Trophoblast cell (in vitro differentiated cells and primary cell): ENCODE data around the gene HOMER1.
A peak's percentile ranks its signal among the peaks of the same experiment; 100 is the strongest.

Source experiments
- DNase-seq, 2 donors: peaks; one replicate each; pipeline ENCODE4 v3.0.0-alpha.2; 2016
- H2AFZ ChIP-seq: 2 replicates; pipeline ENCODE4 v1.6.1; 2013; ENCODE audit warnings: low read length, moderate library complexity, mild to moderate bottlenecking; ENCODE audit not compliant: insufficient read depth, poor library complexity
- H2AK5ac ChIP-seq: 2 replicates; pipeline ENCODE4 v1.6.1; 2013; ENCODE audit warnings: mild to moderate bottlenecking, low read length
- H2BK120ac ChIP-seq: 2 replicates; pipeline ENCODE4 v1.6.1; 2013; ENCODE audit warnings: low read length, mild to moderate bottlenecking, moderate library complexity; ENCODE audit not compliant: insufficient read depth, poor library complexity
- H2BK12ac ChIP-seq: 2 replicates; pipeline ENCODE4 v1.6.1; 2013; ENCODE audit warnings: mild to moderate bottlenecking, low read length, moderate library complexity
- H2BK5ac ChIP-seq: 2 replicates; pipeline ENCODE4 v1.6.1; 2013; ENCODE audit warnings: low read length, low read depth, moderate library complexity, mild to moderate bottlenecking; ENCODE audit not compliant: poor library complexity
- H3K14ac ChIP-seq: 2 replicates; pipeline ENCODE4 v1.6.1; 2013; ENCODE audit warnings: mild to moderate bottlenecking, low read length
- H3K18ac ChIP-seq: 2 replicates; pipeline ENCODE4 v1.6.1; 2013; ENCODE audit warnings: mild to moderate bottlenecking, low read length
- H3K23ac ChIP-seq: 2 replicates; pipeline ENCODE4 v1.6.1; 2013; ENCODE audit warnings: low read length
- H3K27ac ChIP-seq: 2 replicates; pipeline ENCODE4 v1.5.1; 2013; ENCODE audit warnings: low read depth, mild to moderate bottlenecking, inconsistent platforms, low read length, moderate library complexity
- H3K27me3 ChIP-seq: 2 replicates; pipeline ENCODE4 v1.6.1; 2013; ENCODE audit warnings: inconsistent platforms, mild to moderate bottlenecking, low read length, moderate library complexity; ENCODE audit not compliant: insufficient read depth
- H3K36me3 ChIP-seq, 2 experiments: 1 replicate in 1 of 2; 2 replicates in 1 of 2; pipeline ENCODE4 v1.6.1; 2013; ENCODE audit warnings: low read length in 2 of 2, mild to moderate bottlenecking in 2 of 2, moderate library complexity in 1 of 2; ENCODE audit not compliant: insufficient read depth in 2 of 2, control insufficient read depth in 1 of 2
- H3K4ac ChIP-seq: 2 replicates; pipeline ENCODE4 v1.6.1; 2013; ENCODE audit warnings: low read depth, mild to moderate bottlenecking, low read length, moderate library complexity
- H3K4me1 ChIP-seq, 2 experiments: 1 replicate in 1 of 2; 2 replicates in 1 of 2; pipeline ENCODE4 v1.6.1; 2013; ENCODE audit warnings: low read length in 2 of 2, mild to moderate bottlenecking in 2 of 2, moderate library complexity in 1 of 2; ENCODE audit not compliant: insufficient read depth in 2 of 2, control insufficient read depth in 1 of 2
- H3K4me2 ChIP-seq: 2 replicates; pipeline ENCODE4 v1.6.1; 2013; ENCODE audit warnings: inconsistent platforms, mild to moderate bottlenecking, low read length, moderate library complexity
- H3K4me3 ChIP-seq: 2 replicates; pipeline ENCODE4 v1.5.1; 2013; ENCODE audit warnings: mild to moderate bottlenecking, low read depth, low read length, inconsistent platforms
- H3K79me1 ChIP-seq: one replicate; pipeline ENCODE4 v1.6.1; 2013; ENCODE audit warnings: low read length
- H3K79me2 ChIP-seq: 2 replicates; pipeline ENCODE4 v1.6.1; 2013; ENCODE audit warnings: low read length, mild to moderate bottlenecking; ENCODE audit not compliant: control insufficient read depth, insufficient read depth, poor library complexity
- H3K9ac ChIP-seq: 2 replicates; pipeline ENCODE4 v1.6.1; 2013; ENCODE audit warnings: mild to moderate bottlenecking, low read length
- H3K9me3 ChIP-seq: 2 replicates; pipeline ENCODE4 v1.6.1; 2013; ENCODE audit warnings: low read depth, mild to moderate bottlenecking, control low read depth, inconsistent platforms, low read length; ENCODE audit not compliant: insufficient read depth
- H4K12ac ChIP-seq: 2 replicates; pipeline ENCODE4 v1.6.1; 2013; ENCODE audit warnings: low read depth, mild to moderate bottlenecking, low read length, moderate library complexity
- H4K8ac ChIP-seq: 2 replicates; pipeline ENCODE4 v1.6.1; 2013; ENCODE audit warnings: low read depth, mild to moderate bottlenecking, low read length, moderate library complexity
- H4K91ac ChIP-seq: one replicate; pipeline ENCODE4 v1.6.1; 2013; ENCODE audit warnings: low read depth, mild to moderate bottlenecking, low read length, moderate library complexity
- WGBS: extraction: QIAGEN DNeasy Blood & Tissue Kit; methylation state at CpG from one replicate; pipeline ENCODE4 v1.1.7; 2013; ENCODE audit warnings: missing lambda C conversion rate; ENCODE audit not compliant: insufficient read length, insufficient coverage; ENCODE audit errors: extremely low coverage; 5-methylcytosine and 5-hydroxymethylcytosine counted together

HOMER1 gene

GRCh38 chr5:79474367-79475151, 39.4 kb downstream of the HOMER1 start:
- no peak overlapping the region for H3K4me3 ChIP-seq
- H2AK5ac ChIP-seq = no peak overlapping the region
- no peak overlapping the region for H4K8ac ChIP-seq
- H3K9ac ChIP-seq = no peak overlapping the region
- no peak overlapping the region for H2BK120ac ChIP-seq
- no peak overlapping the region for H2AFZ ChIP-seq
- H3K4ac ChIP-seq = no peak overlapping the region
- no peak overlapping the region for H3K27ac ChIP-seq
- H3K14ac ChIP-seq = no peak overlapping the region
- H2BK12ac ChIP-seq = no peak overlapping the region
- H3K36me3 ChIP-seq = no peaks in the 10 kb centered on the region
- no peaks in the 10 kb centered on the region for H3K79me1 ChIP-seq
- H3K27me3 ChIP-seq = no peaks in the 10 kb centered on the region
- H4K12ac ChIP-seq = no peak overlapping the region
- no peaks in the 10 kb centered on the region for H3K79me2 ChIP-seq
- no peak overlapping the region for H4K91ac ChIP-seq
- H2BK5ac ChIP-seq = no peak overlapping the region
- no peak overlapping the region for H3K18ac ChIP-seq
- H3K4me1 ChIP-seq = no peaks in the 10 kb centered on the region
- H3K9me3 ChIP-seq = no peaks in the 10 kb centered on the region
- H3K4me2 ChIP-seq = no peak overlapping the region
- DNase-seq = no peak
- no peak overlapping the region for H3K23ac ChIP-seq

- no peak overlapping the region for H2BK5ac ChIP-seq
- no CpG with 5 or more reads among the region's 1 CpG for WGBS
- H4K12ac ChIP-seq = no peak overlapping the region
- H3K9ac ChIP-seq = no peak overlapping the region
- H2AK5ac ChIP-seq = no peak overlapping the region
- no peak overlapping the region for H4K91ac ChIP-seq
- no peak overlapping the region for H3K23ac ChIP-seq
- H3K18ac ChIP-seq = no peak overlapping the region
- no peak overlapping the region for H2BK12ac ChIP-seq
- no peaks in the 10 kb centered on the region for H3K36me3 ChIP-seq
- H3K9me3 ChIP-seq = no peaks in the 10 kb centered on the region
- DNase-seq = peak in 1 of 2 donors; percentile 30
- H3K27ac ChIP-seq = no peak overlapping the region
- no peaks in the 10 kb centered on the region for H3K4me1 ChIP-seq
- H3K4me2 ChIP-seq = no peak overlapping the region
- H3K79me1 ChIP-seq = no peaks in the 10 kb centered on the region
- H3K4ac ChIP-seq = no peak overlapping the region
- no peak overlapping the region for H2AFZ ChIP-seq
- no peak overlapping the region for H4K8ac ChIP-seq
- no peak overlapping the region for H2BK120ac ChIP-seq
- H3K4me3 ChIP-seq = no peak overlapping the region
- no peaks in the 10 kb centered on the region for H3K79me2 ChIP-seq
- H3K27me3 ChIP-seq = no peaks in the 10 kb centered on the region
- H3K14ac ChIP-seq = no peak overlapping the region
These were observed 42.4 kb downstream of the HOMER1 start for GRCh38 chr5:79471556-79471955.

- Histone ChIP-seq H2AFZ (no peak overlapping the region), H3K79me2 (no peaks in the 10 kb centered on the region), H3K23ac (no peak overlapping the region), H4K8ac (no peak overlapping the region), H3K27ac (no peak overlapping the region), H2BK5ac (no peak overlapping the region), H3K4me3 (no peak overlapping the region), H2BK12ac (no peak overlapping the region), H3K4me2 (no peak overlapping the region), H3K4me1 (no peaks in the 10 kb centered on the region), H3K4ac (no peak overlapping the region), H2AK5ac (no peak overlapping the region), H3K79me1 (no peaks in the 10 kb centered on the region), H2BK120ac (no peak overlapping the region), H3K27me3 (no peaks in the 10 kb centered on the region), H4K12ac (no peak overlapping the region), H3K9me3 (no peaks in the 10 kb centered on the region), H3K14ac (no peak overlapping the region), H3K18ac (no peak overlapping the region), H4K91ac (no peak overlapping the region), H3K36me3 (no peaks in the 10 kb centered on the region), H3K9ac (no peak overlapping the region)
- peak in 1 of 2 donors; percentile 57 for DNase-seq
- WGBS = no CpG with 5 or more reads among the region's 6 CpGs
These were observed 49.1 kb downstream of the HOMER1 start for GRCh38 chr5:79464695-79465332.

GRCh38 chr5:79464278-79464677, 49.7 kb downstream of the HOMER1 start:
- no CpG with 5 or more reads among the region's 3 CpGs for whole genome bisulfite sequencing
- H3K79me1 ChIP-seq = no peaks in the 10 kb centered on the region

More at GRCh38 chr5:79464278-79464677, 49.7 kb downstream of the HOMER1 start:
- H3K4me1 ChIP-seq = no peaks in the 10 kb centered on the region
- H2BK5ac ChIP-seq = no peak overlapping the region
- H3K14ac ChIP-seq = no peak overlapping the region
- no peak overlapping the region for H3K4me2 ChIP-seq
- no peak overlapping the region for H3K27ac ChIP-seq
- no peak overlapping the region for H2BK120ac ChIP-seq
- no peak overlapping the region for H3K18ac ChIP-seq
- H3K4ac ChIP-seq = no peak overlapping the region
- DNase-seq = no peak
- H3K9ac ChIP-seq = no peak overlapping the region
- no peaks in the 10 kb centered on the region for H3K27me3 ChIP-seq
- H4K8ac ChIP-seq = no peak overlapping the region
- no peak overlapping the region for H3K4me3 ChIP-seq
- no peak overlapping the region for H2AFZ ChIP-seq
- no peak overlapping the region for H4K12ac ChIP-seq
- H3K79me2 ChIP-seq = no peaks in the 10 kb centered on the region
- H2BK12ac ChIP-seq = no peak overlapping the region
- H3K9me3 ChIP-seq = no peaks in the 10 kb centered on the region
- no peak overlapping the region for H2AK5ac ChIP-seq
- no peak overlapping the region for H3K23ac ChIP-seq
- H3K36me3 ChIP-seq = no peaks in the 10 kb centered on the region
- no peak overlapping the region for H4K91ac ChIP-seq
